ENCODE results near the gene GXYLT1.
"Not testable (repeated sequence)": the region's sequence is repeated elsewhere in the genome, so short reads cannot be mapped to it uniquely, and the experiment has no call there.

Gene GXYLT1, protein sequence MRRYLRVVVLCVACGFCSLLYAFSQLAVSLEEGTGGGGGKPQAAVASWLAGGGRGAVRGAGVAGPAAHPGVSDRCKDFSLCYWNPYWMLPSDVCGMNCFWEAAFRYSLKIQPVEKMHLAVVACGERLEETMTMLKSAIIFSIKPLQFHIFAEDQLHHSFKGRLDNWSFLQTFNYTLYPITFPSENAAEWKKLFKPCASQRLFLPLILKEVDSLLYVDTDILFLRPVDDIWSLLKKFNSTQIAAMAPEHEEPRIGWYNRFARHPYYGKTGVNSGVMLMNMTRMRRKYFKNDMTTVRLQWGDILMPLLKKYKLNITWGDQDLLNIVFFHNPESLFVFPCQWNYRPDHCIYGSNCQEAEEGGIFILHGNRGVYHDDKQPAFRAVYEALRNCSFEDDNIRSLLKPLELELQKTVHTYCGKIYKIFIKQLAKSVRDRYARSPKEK

GRCh38 chr12:42144408-42145196 is at the start of gene GXYLT1:
Gene GXYLT1 (minus strand): TSS chr12:42144874. CDS start chr12:42144646, 228 bp downstream.
- DNase-seq = peak; percentile 93

- DNase-seq = no peak
These were observed 48.0 kb upstream of the GXYLT1 start for GRCh38 chr12:42192686-42193085.

DNA sequence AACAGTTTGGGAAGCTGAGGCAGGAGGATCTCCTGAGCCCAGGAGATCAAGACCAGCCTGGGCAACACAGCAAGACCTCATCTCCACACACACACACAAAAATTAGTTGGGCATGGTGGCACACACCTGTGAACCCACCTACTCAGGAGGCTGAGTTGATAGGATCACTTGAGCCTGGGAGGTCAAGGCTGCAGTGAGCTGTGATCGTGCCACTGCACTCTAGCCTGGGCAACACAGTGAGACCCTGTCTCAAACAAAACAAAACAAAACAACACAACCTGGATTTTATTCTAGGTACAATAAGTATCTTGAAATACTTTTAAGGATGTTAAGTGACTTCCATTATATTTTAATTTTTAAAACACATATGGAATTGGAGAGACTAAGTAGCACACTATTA is 47.6 kb upstream of the GXYLT1 start:
- no peak for DNase-seq

- DNase-seq = no peak
These were observed 45.7 kb upstream of the GXYLT1 start for GRCh38 chr12:42190376-42190775.

GRCh38 chr12:42188275-42188674 is 43.6 kb upstream of the GXYLT1 start:
- not testable (repeated sequence) for DNase-seq

- no peak for DNase-seq
These were observed 43.1 kb upstream of the GXYLT1 start for GRCh38 chr12:42187799-42188198.

GRCh38 chr12:42186793-42187192 is 42.1 kb upstream of the GXYLT1 start:
- DNase-seq = no peak

DNA sequence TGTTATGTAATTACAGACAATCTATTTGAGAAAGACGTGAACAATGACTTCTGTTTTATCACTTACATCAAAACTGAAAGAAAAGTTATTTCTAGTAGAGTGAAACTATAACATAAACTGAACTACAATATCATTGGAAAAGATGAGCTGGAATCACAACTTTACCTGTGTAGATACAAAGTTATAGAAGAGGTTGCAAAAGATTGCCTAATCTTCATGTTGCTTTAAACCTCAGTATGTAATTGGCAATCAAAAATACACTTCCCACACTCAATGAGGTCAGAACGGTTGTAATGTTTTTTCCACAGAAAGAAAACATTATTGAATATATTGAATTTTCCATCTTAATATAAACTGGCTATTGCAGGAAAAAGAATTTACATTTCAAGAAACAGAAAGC is 37.7 kb upstream of the GXYLT1 start:
- no peak for DNase-seq

GRCh38 chr12:42180990-42181596 is 36.4 kb upstream of the GXYLT1 start:
- DNase-seq = no peak

DNA sequence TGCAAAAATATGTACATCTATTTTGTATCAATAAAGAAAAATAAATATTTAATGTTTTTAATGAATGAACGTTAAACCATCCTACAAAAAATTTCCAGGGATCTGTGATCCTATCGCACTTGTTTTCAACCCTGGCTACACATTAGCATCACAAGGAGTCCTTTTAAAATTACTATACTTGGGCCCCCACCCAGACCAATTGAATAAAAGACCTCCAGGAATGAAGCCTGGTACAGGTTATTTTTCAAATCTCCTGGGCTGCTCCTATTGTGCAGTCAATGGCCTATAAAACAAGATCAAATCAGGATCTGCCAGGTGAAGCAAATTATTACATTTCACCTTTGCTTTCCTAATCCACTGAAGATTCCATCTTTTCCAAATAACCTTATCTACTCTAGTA is 33.4 kb upstream of the GXYLT1 start:
- DNase-seq = no peak

GRCh38 chr12:42174978-42175377 is 30.3 kb upstream of the GXYLT1 start:
- DNase-seq = no peak

DNA sequence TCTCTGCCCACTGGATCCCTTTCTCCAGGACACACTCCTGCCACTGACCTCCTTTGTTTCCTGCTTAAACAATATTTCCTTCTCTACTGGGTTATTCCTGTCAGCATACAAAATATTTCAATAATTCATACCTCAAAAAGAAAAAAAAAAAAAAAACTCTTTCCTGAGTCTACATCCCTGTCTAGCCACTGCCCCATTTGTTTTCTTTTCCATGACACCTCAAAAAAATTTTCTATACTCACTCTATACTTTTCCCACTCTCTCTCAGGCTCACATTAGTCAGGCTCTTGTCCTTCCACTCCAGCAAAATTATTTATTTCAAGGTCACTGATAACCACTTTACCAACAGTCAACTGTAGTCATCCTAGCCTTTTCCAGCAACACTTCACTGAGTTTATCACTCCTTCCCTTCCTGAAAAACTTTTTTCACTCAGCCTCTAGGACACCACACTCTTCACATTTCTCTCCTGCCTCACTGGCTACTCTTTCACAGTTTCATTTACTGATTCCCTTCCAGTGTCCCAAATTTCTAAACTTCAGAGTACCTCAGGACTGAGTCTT is 29.4 kb upstream of the GXYLT1 start:
- DNase-seq = no peak

- DNase-seq = peak; percentile 48
These were observed 28.0 kb upstream of the GXYLT1 start for GRCh38 chr12:42172441-42173210.

DNA sequence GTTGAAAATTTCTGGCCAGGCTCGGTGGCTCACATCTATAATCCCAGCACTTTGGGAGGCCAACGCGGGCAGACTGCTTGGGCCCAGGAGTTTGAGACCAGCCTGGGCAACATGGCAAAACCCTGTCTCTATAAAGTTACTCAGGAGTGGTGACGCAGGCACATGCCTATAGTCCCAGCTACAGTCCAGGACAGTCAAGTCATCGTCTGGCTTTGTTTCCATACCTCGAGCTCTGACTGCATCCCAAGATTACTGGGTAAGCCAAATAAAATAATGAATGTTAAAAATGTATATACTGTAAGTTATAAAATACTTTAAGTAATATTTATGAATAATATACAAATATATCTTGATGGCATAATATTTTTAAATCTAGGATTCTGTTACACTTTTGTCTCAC is 23.0 kb upstream of the GXYLT1 start:
- peak; percentile 30 for DNase-seq

DNA sequence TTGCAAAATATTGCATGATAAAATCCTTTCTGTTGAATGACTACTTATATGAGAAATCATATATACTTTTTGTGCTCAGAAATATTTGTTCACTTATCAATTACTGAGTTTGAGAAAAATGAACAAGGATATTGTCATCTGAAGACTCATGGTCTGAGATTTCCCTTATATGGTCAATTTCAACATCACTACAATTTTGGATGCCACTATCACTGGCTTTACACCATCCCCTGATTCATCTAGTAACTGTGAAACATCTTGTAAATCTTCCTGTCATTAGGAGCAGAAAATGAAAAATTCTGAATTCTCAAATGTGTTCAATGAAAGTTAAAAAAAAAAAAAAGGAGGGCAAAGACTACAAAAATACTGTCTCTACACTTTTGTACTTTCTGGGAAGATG is 21.8 kb upstream of the GXYLT1 start:
- peak; percentile 84 for DNase-seq

- no peak for DNase-seq
These were observed 19.2 kb upstream of the GXYLT1 start for GRCh38 chr12:42163913-42164312.

GRCh38 chr12:42162965-42163364 is 18.3 kb upstream of the GXYLT1 start:
- peak; percentile 29 for DNase-seq

DNA sequence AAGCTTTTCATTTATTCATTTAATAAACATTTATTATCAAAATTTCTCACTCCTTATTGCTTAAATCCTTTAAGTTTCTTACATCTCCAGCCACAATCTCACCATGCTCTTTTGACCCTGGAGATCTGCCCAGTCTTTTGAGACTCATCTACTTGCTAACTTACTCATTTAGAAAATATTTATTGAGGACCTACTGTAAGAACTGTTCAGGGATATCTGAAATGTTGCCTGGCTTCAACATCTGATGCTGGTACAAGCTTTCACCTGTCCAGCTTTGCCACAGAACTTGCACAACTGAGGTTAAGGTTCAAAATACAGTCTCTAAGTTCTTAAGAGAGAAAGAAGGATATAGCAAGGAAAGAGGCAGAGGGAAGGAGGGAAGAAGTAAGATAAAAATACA is 17.5 kb upstream of the GXYLT1 start:
- peak; percentile 69 for DNase-seq

DNA sequence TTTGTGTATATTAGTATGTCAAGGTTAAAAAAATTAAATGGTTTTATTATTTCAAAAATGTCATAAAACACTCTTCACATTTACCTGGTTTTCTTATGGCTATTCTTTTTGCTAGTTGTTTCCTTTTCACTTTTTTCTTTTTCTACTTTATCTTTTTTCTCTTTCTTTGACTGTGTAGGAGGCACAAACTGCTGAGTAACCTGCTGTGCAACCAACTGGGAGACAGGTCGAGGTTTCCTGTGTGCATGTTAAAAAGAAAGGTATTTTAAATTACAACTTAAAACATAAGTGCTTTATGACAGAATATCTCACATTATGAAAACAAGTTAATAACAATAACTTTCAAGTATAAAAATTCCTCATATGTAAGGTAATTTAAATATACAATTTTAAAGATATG is 16.9 kb upstream of the GXYLT1 start:
- DNase-seq = no peak

- DNase-seq = no peak
These were observed 11.6 kb upstream of the GXYLT1 start for GRCh38 chr12:42156232-42156631.

DNA sequence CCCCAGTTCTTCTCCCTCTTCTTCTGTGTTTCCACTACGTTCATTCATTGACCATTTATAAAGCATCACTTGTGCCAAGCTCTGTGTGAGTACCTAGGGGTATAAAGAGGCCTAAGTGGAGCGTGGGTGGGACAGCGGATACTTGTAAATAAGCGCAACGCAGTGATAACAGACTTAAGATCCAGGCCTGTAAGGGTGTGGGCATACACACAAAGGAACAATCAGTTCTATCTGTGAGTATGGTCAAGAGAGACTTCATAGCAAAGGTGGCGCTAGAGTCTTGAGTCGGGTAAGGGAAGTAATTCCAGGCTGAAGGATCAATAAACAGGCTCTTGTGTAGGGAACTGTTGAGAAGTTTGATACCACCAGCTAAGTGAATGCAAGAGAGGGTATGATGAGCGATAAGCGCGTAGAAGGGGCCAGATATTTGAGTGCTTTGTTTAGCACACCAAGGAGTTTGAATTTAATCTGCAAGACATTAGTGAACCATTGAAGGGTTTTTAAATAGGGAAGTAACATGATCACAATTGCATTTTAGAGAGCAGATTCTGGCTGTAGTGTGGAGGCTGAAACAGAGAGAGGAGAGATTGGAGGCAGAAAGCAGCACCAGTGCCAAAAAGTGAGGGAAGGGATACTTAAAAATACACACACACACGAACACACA is 1.0 kb upstream of the GXYLT1 start:
- DNase-seq = no peak

GRCh38 chr12:42145197-42145549 is 499 bp upstream of the GXYLT1 start:
- no peak for DNase-seq

All from fibroblast of skin of right biceps (primary cell).